Adrenal gland (tissue), 5 donors: ENCODE data around the gene MIA2.

Source experiments
- POLR2A ChIP-seq, 2 donors: fragments of 450-650 bp; IDR thresholded peaks; one replicate each; pipeline ENCODE4 v1.6.1; 2017; ENCODE audit warnings: antibody characterized with exemption in 2 of 2, mild to moderate bottlenecking in 2 of 2, moderate library complexity in 1 of 2
- TF ChIP-seq, protein P1 (sequence below), 6 experiments: fragments of 450-650 bp in 4 of 6; fragments of 200-600 bp in 2 of 6; sonication (generic) in 1 of 6; IDR thresholded peaks; 1 replicate in 5 of 6; 2 replicates in 1 of 6; pipeline versions ENCODE4 v1.5.1 to v1.8.0; 2016 to 2021; ENCODE audit warnings: antibody characterized with exemption in 6 of 6, mild to moderate bottlenecking in 2 of 6, moderate library complexity in 1 of 6
- donor health status: DM: no; HTN: no; CAD: no.

GRCh38 chr14:39360316-39360715 is 126.6 kb downstream of the MIA2 start:
- TF ChIP-seq, protein P1, sequence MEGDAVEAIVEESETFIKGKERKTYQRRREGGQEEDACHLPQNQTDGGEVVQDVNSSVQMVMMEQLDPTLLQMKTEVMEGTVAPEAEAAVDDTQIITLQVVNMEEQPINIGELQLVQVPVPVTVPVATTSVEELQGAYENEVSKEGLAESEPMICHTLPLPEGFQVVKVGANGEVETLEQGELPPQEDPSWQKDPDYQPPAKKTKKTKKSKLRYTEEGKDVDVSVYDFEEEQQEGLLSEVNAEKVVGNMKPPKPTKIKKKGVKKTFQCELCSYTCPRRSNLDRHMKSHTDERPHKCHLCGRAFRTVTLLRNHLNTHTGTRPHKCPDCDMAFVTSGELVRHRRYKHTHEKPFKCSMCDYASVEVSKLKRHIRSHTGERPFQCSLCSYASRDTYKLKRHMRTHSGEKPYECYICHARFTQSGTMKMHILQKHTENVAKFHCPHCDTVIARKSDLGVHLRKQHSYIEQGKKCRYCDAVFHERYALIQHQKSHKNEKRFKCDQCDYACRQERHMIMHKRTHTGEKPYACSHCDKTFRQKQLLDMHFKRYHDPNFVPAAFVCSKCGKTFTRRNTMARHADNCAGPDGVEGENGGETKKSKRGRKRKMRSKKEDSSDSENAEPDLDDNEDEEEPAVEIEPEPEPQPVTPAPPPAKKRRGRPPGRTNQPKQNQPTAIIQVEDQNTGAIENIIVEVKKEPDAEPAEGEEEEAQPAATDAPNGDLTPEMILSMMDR (IDR thresholded peaks at IDR 0.05): no peak
- TF ChIP-seq POLR2A (IDR thresholded peaks at IDR 0.05): no peak
